Parathyroid adenoma (tissue), 2 donors: ENCODE results near the gene SLAIN1.

Experiments
- H2AFZ ChIP-seq: fragments of 300-600 bp; sonication (generic); one replicate; pipeline ENCODE4 v1.7.0; 2017; ENCODE audit warnings: antibody characterized with exemption, mild to moderate bottlenecking
- H3K27ac ChIP-seq: fragments of 300-600 bp; sonication (generic); one replicate; pipeline ENCODE4 v1.7.0; 2017
- H3K27me3 ChIP-seq: fragments of 300-600 bp; sonication (generic); one replicate; pipeline ENCODE4 v1.7.0; 2017; ENCODE audit warnings: low read length; ENCODE audit not compliant: control insufficient read depth, insufficient read depth
- H3K36me3 ChIP-seq: fragments of 300-600 bp; sonication (generic); one replicate; pipeline ENCODE4 v1.7.0; 2017; ENCODE audit warnings: low read length; ENCODE audit not compliant: control insufficient read depth, insufficient read depth
- H3K4me1 ChIP-seq: fragments of 300-600 bp; sonication (generic); one replicate; pipeline ENCODE4 v1.7.0; 2017; ENCODE audit warnings: control low read depth
- H3K4me2 ChIP-seq: fragments of 300-600 bp; sonication (generic); one replicate; pipeline ENCODE4 v1.7.0; 2017; ENCODE audit warnings: low read length
- H3K4me3 ChIP-seq: fragments of 300-600 bp; sonication (generic); one replicate; pipeline ENCODE4 v1.7.0; 2017; ENCODE audit warnings: low read depth, low read length
- H3K79me2 ChIP-seq: fragments of 300-600 bp; sonication (generic); one replicate; pipeline ENCODE4 v1.7.0; 2017; ENCODE audit warnings: control low read depth
- H3K9ac ChIP-seq: fragments of 300-600 bp; sonication (generic); one replicate; pipeline ENCODE4 v1.7.0; 2017; ENCODE audit warnings: mild to moderate bottlenecking
- H3K9me3 ChIP-seq: fragments of 300-600 bp; sonication (generic); one replicate; pipeline ENCODE4 v1.7.0; 2017; ENCODE audit warnings: low read length; ENCODE audit not compliant: control insufficient read depth
- CTCF ChIP-seq: fragments of 300-600 bp; sonication (generic); IDR thresholded peaks from one replicate; pipeline ENCODE4 v1.7.0; 2017; ENCODE audit warnings: antibody characterized with exemption, mild to moderate bottlenecking
- donor health status: primary hyperparathyroidism.

The SLAIN1 gene

GRCh38 chr13:77740931-77741596, 43.6 kb downstream of the SLAIN1 start:
- H3K4me1 ChIP-seq = peaks cover 6% of the 10 kb centered on the region
- H3K36me3 ChIP-seq = no peaks in the 10 kb centered on the region
- no peak overlapping the region for H2AFZ ChIP-seq
- no peak overlapping the region for H3K4me3 ChIP-seq
- H3K9ac ChIP-seq = no peak overlapping the region
- TF ChIP-seq CTCF = no peak
- H3K4me2 ChIP-seq = no peak overlapping the region
- H3K79me2 ChIP-seq = peaks cover 2% of the 10 kb centered on the region
- no peaks in the 10 kb centered on the region for H3K9me3 ChIP-seq
- no peaks in the 10 kb centered on the region for H3K27me3 ChIP-seq
- H3K27ac ChIP-seq = peak overlapping the region; percentile 37

DNA sequence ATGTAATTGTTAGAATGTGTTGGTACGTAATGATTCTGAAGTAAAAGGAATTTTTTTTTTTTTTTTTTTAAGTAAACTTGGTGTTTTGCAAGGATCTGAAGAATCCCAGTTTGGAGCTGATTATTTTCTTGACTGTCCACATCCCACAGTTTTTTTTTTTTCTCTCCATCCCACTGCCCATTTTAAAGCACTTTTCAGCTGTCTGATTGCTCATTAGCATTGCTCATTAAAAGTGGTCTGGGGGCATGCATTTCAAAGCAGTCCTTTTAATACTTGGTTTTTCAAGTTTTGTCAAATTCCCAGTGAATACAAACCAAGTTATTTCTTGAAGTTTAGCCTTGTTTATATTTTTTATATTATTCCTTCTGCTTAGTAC, 44.1 kb downstream of the SLAIN1 start:
- Histone ChIP-seq H3K27me3 (no peaks in the 10 kb centered on the region), H3K79me2 (peaks cover 2% of the 10 kb centered on the region), H3K27ac (no peak overlapping the region), H3K9me3 (no peaks in the 10 kb centered on the region), H3K9ac (no peak overlapping the region), H3K36me3 (no peaks in the 10 kb centered on the region), H3K4me1 (peaks cover 6% of the 10 kb centered on the region), H3K4me2 (no peak overlapping the region), H3K4me3 (no peak overlapping the region), H2AFZ (no peak overlapping the region)
- TF ChIP-seq CTCF = no peak

DNA sequence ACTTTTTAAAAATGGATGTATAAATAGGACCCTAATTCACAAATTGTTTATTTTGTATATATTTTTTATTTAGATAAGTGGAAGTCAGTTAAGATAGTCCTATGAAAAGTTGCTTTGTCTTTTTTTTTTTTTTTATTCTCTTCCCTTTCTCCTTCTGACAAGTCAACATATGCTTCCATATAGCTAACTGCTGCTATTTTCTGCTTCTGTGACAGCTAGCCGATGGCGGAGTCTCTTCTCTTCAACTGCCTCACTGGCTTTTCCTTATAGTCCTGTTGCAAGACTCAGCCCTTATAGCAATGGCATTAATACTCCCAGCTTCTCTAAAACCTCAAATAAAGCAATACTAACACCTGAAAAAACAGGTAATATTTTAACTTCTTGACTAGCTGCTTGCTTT, 45.3 kb downstream of the SLAIN1 start:
- H3K79me2 ChIP-seq = no peaks in the 10 kb centered on the region
- H3K9me3 ChIP-seq = no peaks in the 10 kb centered on the region
- H3K27ac ChIP-seq = no peak overlapping the region
- H3K9ac ChIP-seq = no peak overlapping the region
- H3K36me3 ChIP-seq = no peaks in the 10 kb centered on the region
- H3K4me2 ChIP-seq = no peak overlapping the region
- no peak overlapping the region for H2AFZ ChIP-seq
- TF ChIP-seq CTCF = no peak
- no peaks in the 10 kb centered on the region for H3K27me3 ChIP-seq
- H3K4me1 ChIP-seq = peaks cover 6% of the 10 kb centered on the region
- no peak overlapping the region for H3K4me3 ChIP-seq

GRCh38 chr13:77745784-77746183, 48.3 kb downstream of the SLAIN1 start:
- Histone ChIP-seq H3K9me3 (no peaks in the 10 kb centered on the region), H3K4me2 (no peak overlapping the region), H2AFZ (no peak overlapping the region), H3K4me1 (peaks cover 3% of the 10 kb centered on the region), H3K4me3 (no peak overlapping the region), H3K9ac (no peak overlapping the region), H3K79me2 (no peaks in the 10 kb centered on the region), H3K27ac (no peak overlapping the region), H3K27me3 (no peaks in the 10 kb centered on the region), H3K36me3 (no peaks in the 10 kb centered on the region)
- no peak for TF ChIP-seq CTCF

DNA sequence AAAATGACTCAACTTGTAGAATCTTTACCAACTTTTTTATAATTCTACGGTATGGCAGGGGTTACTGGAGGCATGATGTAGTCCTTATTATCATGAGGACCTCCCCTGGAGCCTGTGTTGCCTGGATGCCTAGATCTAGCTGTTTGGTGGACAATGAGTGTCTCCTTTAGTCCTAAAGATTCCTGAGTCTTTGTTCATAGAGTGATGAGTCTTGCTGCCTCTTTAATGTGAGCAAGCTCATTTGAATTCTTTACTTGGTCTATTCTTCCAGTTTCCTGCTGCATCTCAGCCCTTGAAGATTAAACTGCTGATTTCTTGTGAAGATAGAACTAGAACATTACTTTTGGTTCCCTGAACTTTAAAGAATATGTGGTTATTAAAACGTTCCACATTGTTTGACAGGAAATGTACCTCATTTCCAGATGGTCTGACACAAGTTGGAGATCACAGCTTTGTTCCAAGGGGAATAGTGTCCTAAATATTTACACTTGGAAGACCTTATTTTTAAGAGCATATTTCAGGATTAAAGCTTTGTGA, 51.9 kb downstream of the SLAIN1 start:
- no peak for TF ChIP-seq CTCF
- H3K9ac ChIP-seq = no peak overlapping the region
- H3K4me2 ChIP-seq = no peak overlapping the region
- no peak overlapping the region for H2AFZ ChIP-seq
- peaks cover 3% of the 10 kb centered on the region for H3K4me1 ChIP-seq
- no peaks in the 10 kb centered on the region for H3K9me3 ChIP-seq
- H3K4me3 ChIP-seq = no peak overlapping the region
- H3K27ac ChIP-seq = no peak overlapping the region
- H3K36me3 ChIP-seq = no peaks in the 10 kb centered on the region
- H3K27me3 ChIP-seq = no peaks in the 10 kb centered on the region
- H3K79me2 ChIP-seq = no peaks in the 10 kb centered on the region
